T-helper 22 cell (primary cell): ENCODE results near the gene PLEKHA8.
A peak's percentile ranks its signal among the peaks of the same experiment; 100 is the strongest.

Experiments used
- DNase-seq: peaks from one replicate; pipeline ENCODE4 v3.0.0-alpha.2; 2020; ENCODE audit warnings: low read depth

The PLEKHA8 gene, protein sequence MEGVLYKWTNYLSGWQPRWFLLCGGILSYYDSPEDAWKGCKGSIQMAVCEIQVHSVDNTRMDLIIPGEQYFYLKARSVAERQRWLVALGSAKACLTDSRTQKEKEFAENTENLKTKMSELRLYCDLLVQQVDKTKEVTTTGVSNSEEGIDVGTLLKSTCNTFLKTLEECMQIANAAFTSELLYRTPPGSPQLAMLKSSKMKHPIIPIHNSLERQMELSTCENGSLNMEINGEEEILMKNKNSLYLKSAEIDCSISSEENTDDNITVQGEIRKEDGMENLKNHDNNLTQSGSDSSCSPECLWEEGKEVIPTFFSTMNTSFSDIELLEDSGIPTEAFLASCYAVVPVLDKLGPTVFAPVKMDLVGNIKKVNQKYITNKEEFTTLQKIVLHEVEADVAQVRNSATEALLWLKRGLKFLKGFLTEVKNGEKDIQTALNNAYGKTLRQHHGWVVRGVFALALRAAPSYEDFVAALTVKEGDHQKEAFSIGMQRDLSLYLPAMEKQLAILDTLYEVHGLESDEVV

DNA sequence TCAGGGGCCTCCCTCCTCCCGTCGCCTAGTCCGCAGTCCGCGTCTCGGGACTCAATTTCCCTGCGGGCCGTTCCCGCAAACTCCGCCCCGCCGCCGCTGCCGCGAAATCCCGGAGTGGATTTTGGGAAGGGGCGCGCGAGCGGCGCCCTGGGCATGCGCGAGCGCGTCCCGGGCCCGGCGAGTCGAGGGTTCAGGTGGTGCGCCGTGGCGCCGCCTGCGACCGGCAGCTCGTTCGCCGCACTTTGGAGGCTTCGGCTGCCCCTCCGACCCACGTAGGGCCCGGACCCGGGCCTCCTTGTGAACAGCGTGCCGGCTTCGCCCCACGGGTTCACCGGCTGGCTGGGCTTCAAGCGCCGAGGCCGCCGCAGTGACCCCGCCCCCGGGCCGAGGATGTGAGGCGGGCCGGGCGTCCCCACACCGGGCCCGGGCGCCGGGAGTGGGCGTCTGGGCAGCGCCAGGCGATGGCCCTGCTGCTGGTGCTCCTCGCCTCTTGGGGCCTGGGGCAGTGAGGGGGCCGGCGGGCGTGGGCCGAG is at the start of gene PLEKHA8:
TSS of gene PLEKHA8 (plus strand) at position 197 of the 533 bp plus-strand sequence. CDS start 351 bp downstream, outside the sequence.
- peak; percentile 73 for DNase-seq

DNA sequence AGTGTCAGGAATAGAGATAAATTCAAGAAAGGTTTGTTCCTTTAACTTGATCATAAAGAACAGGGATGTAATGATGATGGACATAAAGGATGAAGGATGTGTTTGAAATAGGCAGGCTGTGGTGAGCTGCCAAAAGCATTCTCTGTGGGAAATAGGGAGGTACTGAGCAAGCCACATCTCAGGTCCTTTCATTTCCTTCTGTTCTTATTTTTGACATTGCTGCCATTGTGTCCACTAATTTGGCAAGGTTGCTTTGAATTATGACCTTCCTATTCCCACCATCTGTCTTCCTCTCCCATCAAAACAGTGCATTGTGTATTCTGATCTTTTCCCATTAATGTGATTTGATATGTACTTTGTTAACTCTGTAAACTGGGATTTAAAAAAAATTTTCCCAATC is 48.1 kb upstream of the PLEKHA8 start:
- no peak for DNase-seq

DNA sequence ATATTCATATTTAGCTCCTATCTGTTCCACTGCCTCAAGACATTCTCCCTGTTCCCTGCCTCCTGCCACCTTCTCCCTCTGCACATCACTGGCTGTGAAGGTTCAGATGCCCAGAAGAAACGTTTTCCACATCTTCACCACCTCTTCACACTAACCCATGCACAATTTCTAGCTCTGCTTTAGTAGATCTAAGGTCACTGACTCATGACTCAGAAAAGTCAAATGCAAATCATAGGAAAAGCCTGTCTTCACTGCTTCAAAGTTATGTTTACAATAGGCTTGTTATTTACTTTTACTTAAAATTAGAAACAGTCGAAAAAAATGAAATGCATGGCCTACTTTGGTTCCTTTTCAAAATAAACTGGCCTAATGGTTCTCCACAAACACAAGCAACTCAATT is 41.1 kb upstream of the PLEKHA8 start:
- no peak for DNase-seq

DNA sequence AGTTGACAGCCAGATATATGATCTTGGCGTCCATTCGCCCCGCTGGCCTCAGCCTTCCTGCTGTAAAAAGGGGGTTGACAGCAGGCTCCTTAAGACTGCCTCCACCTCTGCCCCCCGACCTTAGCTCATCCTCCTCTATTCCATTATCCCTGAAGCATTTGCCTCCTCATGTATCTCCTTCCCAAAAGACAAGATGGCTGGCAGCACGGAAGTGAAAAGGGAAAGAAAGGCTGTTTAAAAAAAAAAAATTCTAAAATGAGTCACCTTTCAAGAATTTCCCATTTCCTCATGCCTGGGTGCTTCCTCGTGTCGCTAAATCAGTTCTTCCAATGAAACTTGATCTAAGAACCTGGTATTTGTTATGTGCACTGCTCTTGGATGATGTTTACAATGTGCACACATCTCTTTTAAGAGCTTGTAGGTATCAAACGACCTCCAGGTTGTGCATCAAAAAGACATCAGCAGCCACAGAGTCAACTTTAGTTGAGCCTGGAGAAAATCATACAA is 40.3 kb upstream of the PLEKHA8 start:
- DNase-seq: no peak

DNA sequence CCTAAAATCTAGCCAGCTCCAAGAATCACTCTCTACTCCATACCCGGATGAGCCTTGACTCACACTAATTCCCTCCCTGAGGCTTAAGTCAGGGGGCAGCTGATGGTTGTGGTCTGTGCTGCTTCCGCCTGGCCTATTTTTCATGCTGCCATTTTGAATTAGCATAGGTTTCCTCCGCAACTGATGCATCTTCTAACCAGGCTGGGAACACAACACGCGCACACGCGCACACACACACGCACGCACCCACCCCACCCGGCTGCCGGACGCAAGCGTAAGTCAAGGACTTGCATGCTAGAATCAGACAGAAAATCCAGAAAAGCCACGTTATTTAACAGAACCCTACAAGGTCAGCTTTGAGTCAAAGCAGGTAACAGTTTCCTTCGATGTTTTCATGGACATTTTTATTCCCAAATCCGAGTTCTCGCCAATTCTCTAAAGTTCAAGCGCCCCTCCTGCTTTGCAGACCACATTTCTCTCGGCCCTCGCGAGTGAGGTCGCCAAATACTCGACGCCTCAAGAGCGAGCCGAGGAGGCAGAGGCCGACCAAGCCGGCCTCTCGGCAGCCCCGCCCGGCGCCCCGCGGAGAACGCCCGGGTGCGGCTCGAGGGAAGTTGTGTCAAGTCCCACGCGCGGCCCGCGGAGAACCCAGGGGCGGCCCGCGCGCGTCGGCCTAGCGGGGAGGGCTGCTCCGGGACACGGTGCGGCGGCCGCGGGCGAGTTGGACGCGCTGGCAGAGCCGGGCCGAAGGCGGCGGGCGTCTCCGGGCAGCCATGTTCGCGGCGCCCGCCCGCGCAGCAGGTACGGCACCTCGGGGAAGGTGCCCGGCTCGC is 39.6 kb upstream of the PLEKHA8 start:
- no peak for DNase-seq

DNA sequence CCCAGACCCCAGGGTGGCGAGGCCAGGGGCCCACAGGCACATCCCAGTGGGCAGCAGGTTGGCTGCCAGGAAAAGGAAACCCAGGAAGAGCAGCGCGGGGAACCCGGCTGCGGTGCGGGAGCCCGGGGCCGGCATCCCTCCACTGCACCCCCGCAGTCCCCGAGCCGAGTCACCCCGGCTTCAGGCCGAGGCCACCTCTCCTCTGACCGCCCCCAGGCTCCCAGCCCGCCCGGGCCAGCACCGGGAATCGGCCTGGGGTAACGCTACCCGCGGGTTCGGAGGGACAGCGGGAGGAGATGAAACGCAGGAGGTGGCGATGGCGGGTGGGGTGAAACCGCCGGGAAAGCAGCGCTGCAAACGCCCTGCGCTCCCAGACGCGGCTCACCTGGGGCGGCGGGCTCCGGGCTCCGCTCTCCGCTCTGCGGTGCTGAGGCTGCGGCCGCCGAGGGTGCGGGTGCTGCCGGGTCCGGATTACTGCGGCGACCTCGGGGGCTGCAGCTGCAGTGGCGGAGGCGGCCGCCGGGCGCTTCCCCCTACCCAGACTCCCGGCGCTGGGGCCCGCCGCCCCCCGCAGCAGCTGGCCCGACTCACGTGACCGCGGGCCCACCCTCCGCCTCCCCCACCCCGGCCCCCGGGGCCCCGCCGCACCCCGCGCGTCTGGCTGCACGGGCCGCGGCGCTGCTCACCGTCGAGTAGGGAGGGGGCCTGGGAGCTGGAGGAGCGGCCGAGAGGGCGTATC is 38.8 kb upstream of the PLEKHA8 start, which contains the start of gene SCRN1:
TSS of gene SCRN1 (minus strand) at position 545 of the 739 bp plus-strand sequence. CDS start 20,734 bp downstream, outside the sequence.
- no peak for DNase-seq

DNA sequence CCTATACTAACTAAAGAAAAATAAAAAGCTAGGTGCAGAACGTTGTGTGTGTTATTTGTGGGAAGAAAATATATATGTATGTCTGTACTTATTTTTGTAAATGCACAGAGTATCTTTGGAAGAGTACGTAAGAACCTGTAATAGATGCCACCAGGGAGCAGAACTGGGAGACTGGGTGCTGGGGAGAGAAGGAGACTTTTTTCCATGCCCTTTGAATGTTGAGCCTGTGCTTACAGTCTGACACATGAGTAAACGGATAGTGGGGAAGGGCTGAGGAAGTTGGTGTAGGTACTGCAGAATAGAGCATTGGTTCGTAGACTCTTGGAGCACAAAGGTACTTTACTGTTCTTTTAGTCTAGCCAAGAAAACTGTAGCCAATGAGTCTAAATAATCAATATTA is 37.3 kb upstream of the PLEKHA8 start:
- no peak for DNase-seq

DNA sequence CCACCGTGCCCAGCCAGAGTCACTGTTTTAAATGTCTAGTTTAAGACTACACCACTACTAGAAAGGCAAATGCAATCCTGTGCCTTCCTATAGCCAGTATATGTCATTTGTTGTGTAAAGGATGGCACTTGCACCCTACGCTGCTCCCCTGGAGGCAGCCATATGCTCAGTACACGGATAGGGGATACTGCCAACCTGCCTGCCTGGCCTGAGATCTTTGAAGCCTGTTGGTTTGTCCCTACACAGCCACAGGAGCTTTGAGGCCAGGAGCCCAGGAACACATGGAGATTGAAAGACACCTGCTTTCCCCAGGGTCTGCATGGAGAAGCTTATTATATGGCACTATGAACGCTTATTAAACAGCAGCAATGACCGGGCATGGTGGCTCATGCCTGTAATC is 36.3 kb upstream of the PLEKHA8 start:
- DNase-seq: no peak

DNA sequence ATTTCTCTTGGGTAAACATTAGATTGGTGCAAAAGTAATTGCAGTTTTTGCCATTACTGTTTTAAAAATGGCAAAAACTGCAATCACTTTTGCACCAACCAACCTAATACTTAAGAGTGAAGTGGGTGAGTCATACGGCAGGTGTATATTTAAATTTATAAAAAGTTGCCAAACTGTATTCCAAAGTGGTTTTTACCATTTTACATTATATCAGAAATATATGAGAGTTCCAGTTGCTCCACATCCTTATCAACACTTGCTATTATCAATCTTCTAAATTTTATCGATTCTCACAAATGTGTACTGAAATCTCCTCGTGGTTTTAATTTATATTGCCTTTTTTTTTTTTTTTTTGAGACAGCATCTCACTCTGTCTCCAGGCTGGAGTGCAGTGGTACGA is 35.1 kb upstream of the PLEKHA8 start:
- no peak for DNase-seq

DNA sequence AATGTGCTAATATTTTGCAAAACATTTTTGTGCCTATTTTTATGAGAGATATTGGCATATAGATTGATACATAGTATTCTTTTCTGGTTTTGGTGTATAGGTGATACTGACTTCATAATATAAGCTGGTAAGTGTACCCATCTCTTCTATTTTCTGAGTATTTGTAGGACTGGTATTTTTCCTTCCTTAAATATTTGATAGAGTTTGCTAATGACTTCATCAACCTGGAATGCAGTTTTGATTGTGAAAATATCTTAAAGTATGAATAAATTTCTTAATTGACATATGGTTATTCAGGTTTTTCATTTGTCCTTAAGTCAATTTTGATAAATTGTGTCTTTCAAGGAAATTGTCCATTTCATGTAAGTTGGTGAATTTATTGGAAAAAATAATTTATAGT is 32.6 kb upstream of the PLEKHA8 start:
- no peak for DNase-seq

DNA sequence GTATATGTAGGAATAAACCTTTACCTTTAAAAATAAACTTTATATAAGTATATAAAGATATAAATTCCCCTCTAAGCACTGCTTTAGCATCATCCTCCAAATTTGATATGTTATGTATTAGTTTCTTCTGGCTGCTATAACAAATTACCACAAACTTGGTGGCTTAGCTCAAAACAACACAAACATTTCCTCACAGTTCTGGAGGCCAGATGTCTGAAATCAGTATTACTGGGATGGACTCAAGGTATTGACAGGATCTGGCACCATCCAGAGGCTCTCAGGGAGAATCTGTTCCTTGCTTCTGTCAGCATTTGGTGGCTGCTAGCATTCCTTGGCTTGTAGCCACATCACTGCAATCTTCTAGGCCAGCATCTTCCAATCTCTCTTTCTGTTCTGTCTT is 31.9 kb upstream of the PLEKHA8 start:
- DNase-seq: no peak

DNA sequence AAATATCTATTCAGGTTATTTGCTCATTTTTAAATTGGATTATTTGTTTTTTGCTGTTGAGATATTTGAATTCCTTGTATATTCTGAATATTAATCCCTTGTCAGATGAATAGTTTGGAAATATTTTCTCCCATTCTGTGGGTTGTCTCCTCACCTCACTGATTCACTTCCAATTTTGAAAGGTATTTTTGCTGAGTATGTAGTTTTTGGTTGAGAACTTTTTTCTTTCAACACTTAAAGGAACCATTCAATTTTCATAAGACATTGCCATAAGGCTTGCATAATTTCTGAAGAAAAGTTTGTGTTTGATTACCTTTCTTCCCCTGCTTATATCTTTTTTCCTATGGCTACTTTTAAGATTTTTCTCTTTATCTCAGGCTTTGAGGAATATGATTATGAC is 29.7 kb upstream of the PLEKHA8 start:
- DNase-seq: no peak

DNA sequence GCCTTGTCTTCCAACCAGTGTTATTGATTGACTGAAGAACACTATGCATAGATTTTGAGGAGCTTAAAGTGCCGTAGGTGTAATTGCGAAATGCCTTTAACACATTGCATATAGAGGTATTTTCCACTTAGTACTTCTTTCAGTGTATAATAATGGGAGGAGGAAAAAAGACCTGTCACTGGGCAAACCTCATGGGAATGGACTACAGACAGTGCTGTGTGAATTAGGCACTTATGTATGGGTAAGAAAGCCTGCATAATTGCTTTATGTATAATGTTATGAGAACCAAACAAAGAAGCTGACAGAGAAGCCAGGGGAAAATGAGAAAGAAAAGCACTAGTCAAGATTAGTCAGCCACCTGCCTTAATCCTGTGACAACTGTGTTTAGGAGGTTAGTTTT is 26.2 kb upstream of the PLEKHA8 start:
- DNase-seq: no peak

DNA sequence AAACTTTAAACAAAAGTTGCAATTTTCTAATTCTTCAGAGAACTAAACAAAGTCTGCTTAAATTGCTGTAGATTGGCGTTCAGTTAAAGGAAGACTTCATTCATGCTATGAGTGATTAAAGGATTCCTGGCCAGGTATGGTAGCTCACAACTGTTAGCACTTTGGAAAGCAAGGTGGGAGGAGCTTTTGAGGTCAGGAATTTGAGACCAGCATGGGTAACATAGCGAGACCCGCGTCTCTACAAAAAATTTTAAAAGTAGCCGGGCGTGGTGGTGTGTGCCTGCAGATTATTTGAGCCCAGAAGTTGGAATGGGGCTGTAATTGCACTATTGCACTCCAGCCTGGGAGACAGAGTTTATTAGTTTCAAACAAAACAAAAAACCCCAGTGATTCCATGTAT is 25.1 kb upstream of the PLEKHA8 start:
- DNase-seq: no peak

DNA sequence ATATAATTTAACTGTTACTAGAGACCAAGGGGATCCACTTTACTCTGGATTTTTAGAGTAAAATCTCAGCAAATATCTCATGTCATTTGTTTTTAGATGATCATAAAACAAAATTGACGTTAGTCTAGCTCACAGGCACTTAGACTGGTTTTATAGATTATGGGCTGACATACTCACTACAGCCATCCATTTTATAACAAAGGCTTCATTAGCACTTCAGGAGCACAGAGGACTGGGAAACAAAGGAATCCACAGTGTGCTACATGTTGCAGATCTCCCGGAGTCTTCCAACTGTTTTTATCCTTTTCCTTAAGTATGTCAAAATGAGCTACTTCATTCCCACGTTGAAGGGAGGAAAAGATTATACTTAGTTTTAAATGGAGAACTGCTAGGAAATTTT is 22.7 kb upstream of the PLEKHA8 start:
- DNase-seq: no peak

DNA sequence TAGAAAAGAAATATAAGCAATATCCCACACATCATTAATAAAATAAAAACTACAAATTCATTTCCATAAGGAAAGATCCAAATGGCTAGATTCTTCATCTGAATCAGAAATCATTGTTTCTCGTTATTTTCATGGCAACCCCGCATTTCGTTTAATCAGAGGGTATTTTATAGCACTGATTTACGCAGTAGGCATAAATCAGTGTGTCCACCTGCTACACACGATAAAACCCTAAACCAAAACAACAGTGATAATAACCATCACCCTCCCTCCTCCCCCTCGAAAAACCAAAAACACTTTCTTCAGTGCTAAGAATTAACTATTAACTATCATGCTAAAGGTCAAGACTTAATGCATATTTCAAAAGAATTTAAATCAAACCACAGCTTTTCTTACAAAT is 18.2 kb upstream of the PLEKHA8 start:
- no peak for DNase-seq

DNA sequence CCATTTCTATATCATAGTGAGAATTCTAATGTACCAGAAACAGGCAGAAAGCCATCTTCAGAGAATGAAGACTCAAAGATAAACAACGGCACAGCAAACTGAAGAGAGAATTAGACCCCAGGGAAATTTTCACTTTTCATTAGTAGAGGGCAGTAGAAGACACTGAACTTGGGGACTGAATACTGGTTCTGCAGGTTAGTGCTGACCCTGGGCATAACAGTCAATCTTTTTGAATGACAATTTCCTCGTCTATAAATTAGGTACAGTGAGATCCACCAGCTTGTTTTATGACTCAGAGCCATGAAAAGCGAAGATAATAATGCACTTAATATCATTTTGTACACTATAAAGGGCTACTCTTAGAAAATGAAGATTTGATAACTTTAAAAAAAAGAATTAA is 15.5 kb upstream of the PLEKHA8 start:
- DNase-seq: no peak

DNA sequence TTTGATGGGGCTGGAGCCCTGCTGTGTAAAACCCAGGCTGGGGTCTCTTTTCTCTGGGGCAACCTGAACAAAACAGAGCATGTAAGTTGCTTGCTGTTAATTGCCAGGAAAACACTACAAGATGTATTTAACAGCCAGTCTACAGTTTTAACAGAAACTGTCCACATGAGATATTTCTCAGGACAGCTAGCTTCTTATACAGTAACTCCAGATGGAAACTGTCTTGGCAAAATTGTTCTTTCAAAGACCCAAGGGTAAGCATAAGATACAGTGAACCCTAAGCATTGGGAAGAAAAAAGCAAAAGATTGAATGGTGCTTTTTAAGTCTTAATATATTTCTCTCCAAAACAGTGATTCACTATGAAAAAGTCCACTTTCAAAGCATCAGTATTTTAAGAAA is 9.8 kb upstream of the PLEKHA8 start:
- no peak for DNase-seq

DNA sequence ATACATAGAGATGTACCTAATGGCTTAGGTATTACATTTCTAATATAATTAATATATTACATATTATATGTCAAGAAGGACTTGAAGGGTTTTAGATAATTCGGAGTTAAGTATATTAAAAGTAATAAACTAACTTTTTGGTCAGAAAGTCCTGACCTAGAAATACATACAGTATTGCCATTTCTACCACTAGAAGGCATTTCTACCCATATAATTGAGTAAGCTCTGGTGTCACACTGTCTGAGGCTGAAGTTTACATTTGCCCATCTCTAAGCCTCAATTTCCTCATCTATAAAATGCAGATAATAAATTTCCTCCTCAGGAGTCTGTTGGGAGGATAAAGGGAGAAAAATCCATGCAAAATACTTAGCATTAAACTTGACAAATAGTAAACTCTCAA is 8.8 kb upstream of the PLEKHA8 start:
- DNase-seq: no peak

DNA sequence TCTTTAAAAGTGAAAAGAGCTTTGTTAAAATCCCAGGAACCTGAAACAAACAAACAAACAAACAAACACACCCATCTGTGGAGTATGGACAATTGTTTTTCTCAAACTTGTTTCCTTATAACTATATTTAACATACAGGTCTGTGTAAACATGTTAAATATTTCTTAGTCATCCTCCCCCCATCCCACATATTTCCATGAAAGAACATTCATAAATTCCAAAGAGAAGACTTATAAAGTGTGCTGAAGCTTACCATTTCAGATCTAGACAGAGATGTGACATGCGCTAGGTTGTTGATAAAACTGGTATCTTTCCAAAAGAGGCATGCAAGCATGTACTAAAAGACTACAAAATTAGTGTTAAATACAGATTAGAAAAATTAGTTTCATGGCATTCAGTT is 8.3 kb upstream of the PLEKHA8 start:
- no peak for DNase-seq

DNA sequence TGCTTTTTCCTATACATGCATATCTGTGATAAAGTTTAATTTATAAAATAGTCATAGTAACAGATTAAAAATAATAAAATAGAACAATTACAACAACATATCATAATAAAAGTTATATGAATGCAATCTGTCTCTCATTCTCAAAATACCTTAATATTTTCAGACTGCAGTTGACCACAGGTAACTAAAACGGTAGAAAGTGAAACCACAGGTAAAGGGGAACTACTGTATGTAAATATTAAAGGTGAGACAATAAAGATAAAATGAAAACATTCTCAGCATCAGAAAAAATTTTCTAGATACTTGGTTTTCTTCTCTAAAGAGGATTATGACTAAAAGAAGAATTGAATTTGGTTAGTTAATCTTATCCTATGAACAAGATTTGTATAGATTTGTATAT is 7.7 kb upstream of the PLEKHA8 start:
- DNase-seq: no peak

DNA sequence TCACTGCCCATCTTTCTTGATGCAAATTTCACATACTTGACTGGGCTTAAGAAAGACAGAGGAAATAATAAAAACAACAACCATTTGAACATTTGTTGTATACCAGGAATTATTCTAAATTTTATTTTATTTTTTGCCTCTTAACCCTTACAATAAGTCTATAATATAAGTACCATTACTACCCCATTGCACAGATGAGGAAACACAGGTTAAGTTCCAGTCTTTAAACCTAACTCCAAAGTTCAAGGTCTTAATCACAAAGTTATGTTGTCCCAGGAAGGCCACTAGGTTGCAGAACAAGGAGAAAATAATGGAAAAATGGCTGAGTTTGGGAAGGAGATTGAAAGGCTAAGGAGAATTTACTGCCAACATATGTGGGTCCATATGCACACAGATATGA is 5.2 kb upstream of the PLEKHA8 start:
- DNase-seq: no peak
